H9 (cell line): ENCODE measurements around the gene PRSS57. TPM values are rescaled to one million over a fixed set of nuclear protein-coding genes. Genes with fewer than 3 reads are reported as not detected.

Experiments
- DNase-seq: peaks from one replicate; pipeline ENCODE4 v3.0.0-alpha.2; 2017
- H2AFZ ChIP-seq: one replicate; pipeline ENCODE4 v1.6.1; 2013; ENCODE audit warnings: mild to moderate bottlenecking, low read length, control low read depth, moderate library complexity
- H2AK5ac ChIP-seq: 2 replicates; pipeline ENCODE4 v1.6.1; 2013; ENCODE audit warnings: low read length, control low read depth, mixed read lengths; ENCODE audit not compliant: insufficient read length
- H2BK120ac ChIP-seq: one replicate; pipeline ENCODE4 v1.6.1; 2013; ENCODE audit warnings: low read depth, mild to moderate bottlenecking, low read length, control low read depth, inconsistent platforms; ENCODE audit not compliant: poor library complexity, severe bottlenecking
- H2BK12ac ChIP-seq: 2 replicates; pipeline ENCODE4 v1.6.1; 2013; ENCODE audit warnings: low read length, control low read depth, mixed read lengths, low read depth; ENCODE audit not compliant: insufficient read length
- H2BK15ac ChIP-seq: 2 replicates; pipeline ENCODE4 v1.6.1; 2013; ENCODE audit warnings: low read depth, low read length, control low read depth
- H2BK20ac ChIP-seq: one replicate; pipeline ENCODE4 v1.6.1; 2013; ENCODE audit warnings: low read depth, mild to moderate bottlenecking, low read length, control low read depth, inconsistent platforms; ENCODE audit not compliant: poor library complexity, severe bottlenecking
- H2BK5ac ChIP-seq: 2 replicates; pipeline ENCODE4 v1.6.1; 2013; ENCODE audit warnings: low read length, control low read depth, mixed read lengths; ENCODE audit not compliant: insufficient read length
- H3K14ac ChIP-seq: 2 replicates; pipeline ENCODE4 v1.6.1; 2013; ENCODE audit warnings: low read length, control low read depth; ENCODE audit not compliant: insufficient read depth
- H3K18ac ChIP-seq: 2 replicates; pipeline ENCODE4 v1.6.1; 2013; ENCODE audit warnings: low read depth, mild to moderate bottlenecking, mixed read lengths, low read length, control low read depth; ENCODE audit not compliant: insufficient read length
- H3K23ac ChIP-seq: 2 replicates; pipeline ENCODE4 v1.6.1; 2013; ENCODE audit warnings: low read length, control low read depth, mixed read lengths, low read depth; ENCODE audit not compliant: insufficient read length
- H3K23me2 ChIP-seq: 2 replicates; pipeline ENCODE4 v1.6.1; 2013; ENCODE audit warnings: low read depth, mild to moderate bottlenecking, mixed read lengths, low read length, control low read depth; ENCODE audit not compliant: insufficient read length, poor library complexity, severe bottlenecking
- H3K27ac ChIP-seq: 2 replicates; pipeline ENCODE4 v1.5.1; 2013; ENCODE audit warnings: low read length, control low read depth, mixed read lengths, low read depth; ENCODE audit not compliant: insufficient read length
- H3K27me3 ChIP-seq: 2 replicates; pipeline ENCODE4 v1.6.1; 2013; ENCODE audit warnings: low read length, control low read depth, inconsistent platforms; ENCODE audit not compliant: insufficient read depth
- H3K4ac ChIP-seq: 2 replicates; pipeline ENCODE4 v1.6.1; 2013; ENCODE audit warnings: low read depth, mild to moderate bottlenecking, control low read depth, inconsistent platforms, low read length, moderate library complexity
- H3K4me1 ChIP-seq: 2 replicates; pipeline ENCODE4 v1.6.1; 2013; ENCODE audit warnings: low read length, control low read depth, inconsistent platforms; ENCODE audit not compliant: insufficient read depth
- H3K4me2 ChIP-seq: 2 replicates; pipeline ENCODE4 v1.6.1; 2013; ENCODE audit warnings: low read length, control low read depth, mixed read lengths; ENCODE audit not compliant: insufficient read length, insufficient read depth
- H3K56ac ChIP-seq: 2 replicates; pipeline ENCODE4 v1.6.1; 2013; ENCODE audit warnings: low read depth, mild to moderate bottlenecking, mixed read lengths, low read length, control low read depth; ENCODE audit not compliant: insufficient read length
- H3K79me1 ChIP-seq: 2 replicates; pipeline ENCODE4 v1.6.1; 2013; ENCODE audit warnings: low read depth, mild to moderate bottlenecking, moderate library complexity, low read length, control low read depth, inconsistent platforms; ENCODE audit not compliant: insufficient read depth, poor library complexity, severe bottlenecking
- H3K79me2 ChIP-seq: 2 replicates; pipeline ENCODE4 v1.6.1; 2013; ENCODE audit warnings: low read length, control low read depth, inconsistent platforms; ENCODE audit not compliant: insufficient read depth
- H3K9ac ChIP-seq: 2 replicates; pipeline ENCODE4 v1.6.1; 2013; ENCODE audit warnings: low read length, control low read depth, mixed read lengths; ENCODE audit not compliant: insufficient read length; ENCODE audit errors: extremely low read depth
- H3K9me3 ChIP-seq: one replicate; pipeline ENCODE4 v1.6.1; 2013; ENCODE audit warnings: low read depth, low read length, inconsistent platforms; ENCODE audit not compliant: control insufficient read depth
- H3T11ph ChIP-seq: one replicate; pipeline ENCODE4 v1.6.1; 2013; ENCODE audit warnings: mild to moderate bottlenecking, low read length, control low read depth, inconsistent platforms
- H4K20me1 ChIP-seq: one replicate; pipeline ENCODE4 v1.6.1; 2013; ENCODE audit not compliant: control insufficient read depth, insufficient read length, insufficient read depth
- H4K5ac ChIP-seq: 2 replicates; pipeline ENCODE4 v1.6.1; 2013; ENCODE audit warnings: low read depth, mild to moderate bottlenecking, mixed read lengths, low read length, control low read depth; ENCODE audit not compliant: insufficient read length
- H4K8ac ChIP-seq: replicated peaks from 2 replicates; pipeline ENCODE4 v1.6.1; 2013; ENCODE audit warnings: low read length, control low read depth, mixed read lengths, low read depth; ENCODE audit not compliant: insufficient read length
- H4K91ac ChIP-seq: 2 replicates; pipeline ENCODE4 v1.6.1; 2013; ENCODE audit warnings: low read depth, mild to moderate bottlenecking, moderate library complexity, mixed read lengths, low read length, control low read depth; ENCODE audit not compliant: insufficient read length
- H3K27ac Mint-ChIP-seq, 3 experiments: 2 replicates in 2 of 3; 3 replicates in 1 of 3; pipeline ENCODE4 v1.8.0; 2020 to 2021; ENCODE audit warnings: mixed read lengths in 3 of 3, mild to moderate bottlenecking in 1 of 3, moderate library complexity in 1 of 3
- H3K27me3 Mint-ChIP-seq: 2 replicates; pipeline ENCODE4 v1.8.0; 2021; ENCODE audit warnings: low read depth, mild to moderate bottlenecking, moderate library complexity, mixed read lengths
- H3K36me3 Mint-ChIP-seq, 3 experiments: 2 replicates in 2 of 3; 3 replicates in 1 of 3; pipeline ENCODE4 v1.8.0; 2020 to 2021; ENCODE audit warnings: low read depth in 3 of 3, mixed read lengths in 3 of 3; ENCODE audit not compliant: insufficient read depth in 1 of 3
- H3K4me1 Mint-ChIP-seq, 2 experiments: 2 replicates each; pipeline ENCODE4 v1.8.0; 2020; ENCODE audit warnings: mixed read lengths in 2 of 2
- H3K4me3 Mint-ChIP-seq, 2 experiments: 2 replicates in 1 of 2; 3 replicates in 1 of 2; pipeline ENCODE4 v1.8.0; 2020 to 2021; ENCODE audit warnings: mild to moderate bottlenecking in 2 of 2, mixed read lengths in 2 of 2, moderate library complexity in 1 of 2
- H3K9me3 Mint-ChIP-seq, 2 experiments: 2 replicates in 1 of 2; 3 replicates in 1 of 2; pipeline ENCODE4 v1.8.0; 2020; ENCODE audit warnings: mild to moderate bottlenecking in 2 of 2, mixed read lengths in 2 of 2, moderate library complexity in 1 of 2
- WGBS: extraction: QIAGEN DNeasy Blood & Tissue Kit; methylation state at CpG from one replicate; pipeline ENCODE4 v1.1.7; 2013; ENCODE audit warnings: missing lambda C conversion rate, low lambda C conversion rate, mixed read lengths; ENCODE audit not compliant: insufficient read length; ENCODE audit errors: extremely low coverage; 5-methylcytosine and 5-hydroxymethylcytosine counted together
- total RNA-seq: library from RNA; stranded (reverse); gene quantifications from 2 replicates; pipeline ENCODE4 v1.2.1, GENCODE V29; 2021
- TF ChIP-seq, protein P1 (sequence below): fragments of 200-600 bp; sonication (generic); conservative IDR thresholded peaks from 3 replicates; pipeline ENCODE4 v1.8.0; 2021; ENCODE audit warnings: antibody characterized with exemption, mild to moderate bottlenecking

PRSS57 gene
- total RNA-seq, 1 experiment from 2014 or later = not detected

DNA sequence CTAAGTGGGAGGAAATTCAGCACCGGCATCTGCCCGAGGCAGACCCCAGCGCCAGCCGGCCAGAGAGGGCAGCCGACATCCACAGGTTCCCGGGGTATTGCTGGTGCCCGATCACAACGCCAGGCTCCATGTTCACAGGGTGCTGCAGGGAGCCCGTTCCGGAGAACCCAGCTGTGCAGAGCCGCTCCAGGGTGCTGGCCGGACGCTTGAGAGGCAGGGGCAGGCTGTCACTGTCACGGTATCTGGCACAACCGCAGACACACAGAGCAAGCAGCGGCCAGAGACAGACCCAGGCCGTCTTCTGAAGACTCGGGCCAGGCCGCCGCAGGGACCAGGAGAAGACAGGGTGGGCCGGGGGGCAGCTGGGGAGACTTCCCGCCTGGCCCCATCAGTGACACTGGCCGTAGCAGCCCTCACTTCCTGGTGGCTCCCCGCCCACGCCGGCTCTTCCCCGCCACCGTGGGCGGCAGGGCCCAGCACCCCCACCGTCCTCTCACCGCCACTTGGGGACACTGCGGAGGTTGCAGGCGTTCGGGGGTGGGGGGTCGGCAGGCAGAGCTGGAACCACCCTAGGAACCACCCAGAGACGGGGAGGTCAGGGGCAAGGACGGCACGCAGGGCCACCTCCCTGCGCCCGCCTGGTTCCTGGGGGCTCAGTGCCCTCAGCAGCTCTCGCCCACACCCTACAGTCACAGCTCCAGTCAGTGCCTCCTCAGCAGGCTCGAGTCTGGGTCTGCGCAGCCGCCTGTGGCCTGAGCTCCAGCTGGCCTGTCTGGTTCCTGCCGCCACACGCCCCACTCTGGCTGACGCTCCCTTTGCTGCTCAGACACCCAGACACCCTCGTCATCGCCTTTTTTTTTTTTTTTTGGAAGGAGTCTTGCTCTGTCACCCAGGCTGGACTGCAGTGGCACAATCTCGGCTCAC is 36.1 kb downstream of the PRSS57 start:
- H2AFZ ChIP-seq = no peak overlapping the region
- H4K5ac ChIP-seq = no peak overlapping the region
- Mint-ChIP-seq H3K27me3 (no peaks in the 10 kb centered on the region; the same call in 1 of the 2 replicates), H3K36me3 (peaks cover 3 to 8% (median 7%) of the 10 kb centered on the region in 3 experiments; a peak in 5 of 7 replicates), H3K4me1 (peaks cover 13 to 18% of the 10 kb centered on the region in 2 experiments), H3K27ac (peak overlapping the region in 2 of 3 experiments; percentile 48 to 93; a peak in 3 of 7 replicates), H3K4me3 (peak overlapping the region; percentile 26 to 40; a peak in 4 of 5 replicates), H3K9me3 (peaks cover 0 to under 1% of the 10 kb centered on the region in 2 experiments; a peak in 3 of 5 replicates)
- no peak overlapping the region for H3K56ac ChIP-seq
- no peaks in the 10 kb centered on the region for H3K27me3 ChIP-seq
- H3K23me2 ChIP-seq = peaks cover 7% of the 10 kb centered on the region
- H4K8ac ChIP-seq = no peak overlapping the region
- no peak overlapping the region for H3K9ac ChIP-seq
- no peak overlapping the region for H3T11ph ChIP-seq
- no peak overlapping the region for H4K91ac ChIP-seq
- H3K18ac ChIP-seq = no peak overlapping the region
- no peak overlapping the region for H3K4ac ChIP-seq
- no peak overlapping the region for H3K23ac ChIP-seq
- no peaks in the 10 kb centered on the region for H3K9me3 ChIP-seq
- no peak overlapping the region for H3K27ac ChIP-seq
- H2BK20ac ChIP-seq = no peak overlapping the region
- TF ChIP-seq, protein P1, sequence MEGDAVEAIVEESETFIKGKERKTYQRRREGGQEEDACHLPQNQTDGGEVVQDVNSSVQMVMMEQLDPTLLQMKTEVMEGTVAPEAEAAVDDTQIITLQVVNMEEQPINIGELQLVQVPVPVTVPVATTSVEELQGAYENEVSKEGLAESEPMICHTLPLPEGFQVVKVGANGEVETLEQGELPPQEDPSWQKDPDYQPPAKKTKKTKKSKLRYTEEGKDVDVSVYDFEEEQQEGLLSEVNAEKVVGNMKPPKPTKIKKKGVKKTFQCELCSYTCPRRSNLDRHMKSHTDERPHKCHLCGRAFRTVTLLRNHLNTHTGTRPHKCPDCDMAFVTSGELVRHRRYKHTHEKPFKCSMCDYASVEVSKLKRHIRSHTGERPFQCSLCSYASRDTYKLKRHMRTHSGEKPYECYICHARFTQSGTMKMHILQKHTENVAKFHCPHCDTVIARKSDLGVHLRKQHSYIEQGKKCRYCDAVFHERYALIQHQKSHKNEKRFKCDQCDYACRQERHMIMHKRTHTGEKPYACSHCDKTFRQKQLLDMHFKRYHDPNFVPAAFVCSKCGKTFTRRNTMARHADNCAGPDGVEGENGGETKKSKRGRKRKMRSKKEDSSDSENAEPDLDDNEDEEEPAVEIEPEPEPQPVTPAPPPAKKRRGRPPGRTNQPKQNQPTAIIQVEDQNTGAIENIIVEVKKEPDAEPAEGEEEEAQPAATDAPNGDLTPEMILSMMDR = no peak
- H3K79me1 ChIP-seq = peaks cover 5% of the 10 kb centered on the region
- H3K79me2 ChIP-seq = peaks cover 73% of the 10 kb centered on the region
- no peak overlapping the region for H2BK15ac ChIP-seq
- H2AK5ac ChIP-seq = no peak overlapping the region
- H2BK5ac ChIP-seq = no peak overlapping the region
- no CpG with 5 or more reads among the region's 50 CpGs for WGBS
- DNase-seq = no peak
- no peak overlapping the region for H2BK12ac ChIP-seq
- peaks cover 15% of the 10 kb centered on the region for H4K20me1 ChIP-seq
- H3K4me1 ChIP-seq = no peaks in the 10 kb centered on the region; the same call in 1 of the 2 replicates
- H3K4me2 ChIP-seq = no peak overlapping the region
- no peak overlapping the region for H2BK120ac ChIP-seq
- H3K14ac ChIP-seq = no peak overlapping the region; the same call in 1 of the 2 replicates
